Central memory CD8-positive, alpha-beta T cell (primary cell): Measurements from ENCODE around the gene PAK4.

Experiments used
- ATAC-seq: fragments of 150-1000 bp; cut with Tn5 transposase; replicated peaks from 2 replicates; pipeline ENCODE4 v1.10.0; 2022; ENCODE audit warnings: mild to moderate bottlenecking, moderate FRiP score, moderate number of reproducible peaks; ENCODE audit not compliant: poor library complexity, severe bottlenecking; ENCODE audit errors: extremely low read depth
- DNase-seq, 2 donors: peaks; one replicate each; pipeline ENCODE4 v3.0.0; 2021; ENCODE audit warnings: low spot score in 2 of 2
- H3K27ac Mint-ChIP-seq: one replicate; pipeline ENCODE4 v1.8.0; 2022; ENCODE audit warnings: low read depth, mild to moderate bottlenecking, moderate library complexity, mixed read lengths
- H3K27me3 Mint-ChIP-seq: one replicate; pipeline ENCODE4 v1.8.0; 2022; ENCODE audit warnings: mixed read lengths
- H3K36me3 Mint-ChIP-seq: one replicate; pipeline ENCODE4 v1.8.0; 2022; ENCODE audit warnings: mild to moderate bottlenecking, moderate library complexity, mixed read lengths; ENCODE audit not compliant: insufficient read depth
- H3K4me1 Mint-ChIP-seq: one replicate; pipeline ENCODE4 v1.8.0; 2022; ENCODE audit warnings: mixed read lengths
- H3K4me3 Mint-ChIP-seq: one replicate; pipeline ENCODE4 v1.8.0; 2022; ENCODE audit warnings: mild to moderate bottlenecking, moderate library complexity, mixed read lengths
- H3K9me3 Mint-ChIP-seq: one replicate; pipeline ENCODE4 v1.8.0; 2022; ENCODE audit warnings: mixed read lengths

Gene PAK4

DNA sequence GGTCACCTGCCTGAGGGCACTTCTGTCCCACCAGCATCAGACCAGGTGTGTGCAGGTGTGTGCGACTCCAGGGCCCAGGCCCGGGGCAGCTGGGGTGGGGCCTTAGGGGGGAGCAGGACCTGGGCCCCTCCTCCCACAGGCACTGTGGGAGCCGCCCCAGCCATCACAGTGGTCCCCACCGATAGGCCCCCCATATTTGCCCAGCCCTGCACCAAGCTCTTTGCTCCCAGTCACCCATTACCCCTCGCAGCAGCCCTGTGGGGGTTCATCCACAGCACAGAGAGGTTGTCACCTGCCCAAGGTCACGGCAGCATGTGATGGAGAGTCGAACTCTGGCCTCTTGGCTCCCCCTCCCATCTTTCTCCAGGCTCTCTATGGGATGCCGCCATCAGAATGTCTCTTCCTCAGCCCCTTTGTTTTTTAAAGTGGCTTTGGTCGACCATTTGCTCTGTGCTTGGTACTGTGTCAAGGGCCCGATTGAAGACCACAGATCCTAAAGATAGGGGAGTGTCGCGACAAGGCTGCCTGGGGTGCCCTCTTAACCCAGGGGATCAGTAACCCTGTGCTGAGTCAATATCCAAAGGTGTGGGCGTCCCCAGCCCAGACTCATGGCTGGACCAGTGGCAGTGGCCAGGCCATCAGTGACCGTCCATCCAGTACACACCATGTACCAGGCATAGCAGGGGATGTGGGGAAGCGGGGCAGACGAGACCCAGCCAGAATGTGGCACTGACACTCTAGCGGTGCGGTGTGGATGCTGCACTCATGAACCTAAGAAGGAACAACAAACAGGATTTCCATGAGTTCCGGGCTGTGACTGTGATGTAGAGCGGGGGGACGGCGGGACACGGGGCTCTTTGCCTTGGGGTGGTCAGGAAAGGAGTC is 42.9 kb downstream of the PAK4 start:
- peaks cover 7% of the 10 kb centered on the region for H3K4me1 Mint-ChIP-seq
- ATAC-seq (no peak), DNase-seq (no peak)
- no peak overlapping the region for H3K27ac Mint-ChIP-seq
- H3K9me3 Mint-ChIP-seq: no peaks in the 10 kb centered on the region
- H3K27me3 Mint-ChIP-seq: no peaks in the 10 kb centered on the region
- no peak overlapping the region for H3K4me3 Mint-ChIP-seq
- H3K36me3 Mint-ChIP-seq: peaks cover 6% of the 10 kb centered on the region

DNA sequence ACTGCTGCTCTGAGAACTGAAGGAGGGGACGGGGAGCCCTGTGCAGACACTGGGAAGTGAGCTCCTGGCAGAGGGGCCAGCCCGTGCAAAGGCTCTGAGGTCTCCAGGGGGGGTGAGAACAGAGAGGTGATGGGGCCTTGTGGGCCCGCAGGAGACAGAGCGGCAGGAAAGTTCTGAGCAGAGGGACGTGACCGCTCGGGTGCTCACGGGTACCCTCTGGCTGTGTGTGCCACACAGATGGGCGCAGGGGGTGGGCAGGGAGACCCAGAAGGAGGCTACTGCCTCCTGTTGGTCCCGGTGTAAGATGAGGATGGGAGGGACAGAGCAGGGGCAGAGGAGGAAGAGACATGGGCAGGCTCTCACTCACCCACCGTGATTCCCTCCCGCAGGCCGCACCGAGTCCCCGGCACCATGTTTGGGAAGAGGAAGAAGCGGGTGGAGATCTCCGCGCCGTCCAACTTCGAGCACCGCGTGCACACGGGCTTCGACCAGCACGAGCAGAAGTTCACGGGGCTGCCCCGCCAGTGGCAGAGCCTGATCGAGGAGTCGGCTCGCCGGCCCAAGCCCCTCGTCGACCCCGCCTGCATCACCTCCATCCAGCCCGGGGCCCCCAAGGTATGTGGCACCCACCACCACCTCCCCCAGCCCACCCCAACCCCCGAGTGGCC is 43.7 kb downstream of the PAK4 start:
- H3K4me3 Mint-ChIP-seq: no peak overlapping the region
- DNase-seq (no peak), ATAC-seq (no peak)
- H3K4me1 Mint-ChIP-seq: peaks cover 4% of the 10 kb centered on the region
- H3K36me3 Mint-ChIP-seq: peaks cover 5% of the 10 kb centered on the region
- H3K27ac Mint-ChIP-seq: no peak overlapping the region
- no peaks in the 10 kb centered on the region for H3K9me3 Mint-ChIP-seq
- no peaks in the 10 kb centered on the region for H3K27me3 Mint-ChIP-seq

DNA sequence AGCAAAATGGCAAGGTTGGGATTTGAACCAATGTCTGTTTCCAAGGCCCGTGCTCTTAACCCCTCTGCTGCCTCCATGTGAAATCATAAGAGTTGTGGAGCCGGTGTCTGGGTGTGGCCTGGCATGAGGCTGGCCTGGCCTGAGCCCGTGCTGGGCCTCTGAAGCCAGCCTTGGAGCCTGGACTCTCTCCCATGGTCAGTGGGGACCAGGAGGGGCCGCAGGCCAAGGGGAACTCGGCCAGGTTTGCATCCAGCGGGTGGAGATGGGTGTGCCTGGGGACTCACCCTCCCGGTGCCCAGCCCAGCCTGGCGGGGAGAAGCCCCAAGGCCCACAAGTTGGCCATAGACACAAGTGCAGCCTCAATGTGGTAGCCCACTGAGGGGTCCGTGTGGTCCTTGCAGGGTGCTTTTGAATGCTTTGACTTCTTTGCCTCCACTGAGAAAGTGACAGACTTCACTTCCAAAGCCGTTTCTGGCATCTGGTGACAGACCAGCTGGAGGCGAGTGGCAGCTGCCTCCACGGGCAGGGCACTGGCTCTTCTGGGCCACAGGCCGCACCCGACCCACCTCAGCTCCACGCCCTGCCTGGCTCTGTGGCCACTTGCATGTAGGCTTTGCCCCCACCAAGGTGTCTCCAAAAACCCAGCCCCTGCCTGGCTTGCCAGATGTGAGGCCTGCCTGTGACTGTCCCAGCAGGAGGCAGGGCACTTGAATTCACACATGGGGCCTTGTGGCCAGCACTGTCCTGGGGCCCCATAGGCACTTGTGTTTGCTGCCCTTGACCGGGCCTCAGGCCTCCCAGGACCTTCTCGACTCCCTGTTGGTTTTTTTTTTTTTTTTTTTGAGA is 45.0 kb downstream of the PAK4 start:
- no peaks in the 10 kb centered on the region for H3K27me3 Mint-ChIP-seq
- no peaks in the 10 kb centered on the region for H3K4me1 Mint-ChIP-seq
- no peak overlapping the region for H3K4me3 Mint-ChIP-seq
- no peaks in the 10 kb centered on the region for H3K9me3 Mint-ChIP-seq
- no peak overlapping the region for H3K27ac Mint-ChIP-seq
- ATAC-seq (no peak), DNase-seq (no peak)
- peaks cover 4% of the 10 kb centered on the region for H3K36me3 Mint-ChIP-seq

DNA sequence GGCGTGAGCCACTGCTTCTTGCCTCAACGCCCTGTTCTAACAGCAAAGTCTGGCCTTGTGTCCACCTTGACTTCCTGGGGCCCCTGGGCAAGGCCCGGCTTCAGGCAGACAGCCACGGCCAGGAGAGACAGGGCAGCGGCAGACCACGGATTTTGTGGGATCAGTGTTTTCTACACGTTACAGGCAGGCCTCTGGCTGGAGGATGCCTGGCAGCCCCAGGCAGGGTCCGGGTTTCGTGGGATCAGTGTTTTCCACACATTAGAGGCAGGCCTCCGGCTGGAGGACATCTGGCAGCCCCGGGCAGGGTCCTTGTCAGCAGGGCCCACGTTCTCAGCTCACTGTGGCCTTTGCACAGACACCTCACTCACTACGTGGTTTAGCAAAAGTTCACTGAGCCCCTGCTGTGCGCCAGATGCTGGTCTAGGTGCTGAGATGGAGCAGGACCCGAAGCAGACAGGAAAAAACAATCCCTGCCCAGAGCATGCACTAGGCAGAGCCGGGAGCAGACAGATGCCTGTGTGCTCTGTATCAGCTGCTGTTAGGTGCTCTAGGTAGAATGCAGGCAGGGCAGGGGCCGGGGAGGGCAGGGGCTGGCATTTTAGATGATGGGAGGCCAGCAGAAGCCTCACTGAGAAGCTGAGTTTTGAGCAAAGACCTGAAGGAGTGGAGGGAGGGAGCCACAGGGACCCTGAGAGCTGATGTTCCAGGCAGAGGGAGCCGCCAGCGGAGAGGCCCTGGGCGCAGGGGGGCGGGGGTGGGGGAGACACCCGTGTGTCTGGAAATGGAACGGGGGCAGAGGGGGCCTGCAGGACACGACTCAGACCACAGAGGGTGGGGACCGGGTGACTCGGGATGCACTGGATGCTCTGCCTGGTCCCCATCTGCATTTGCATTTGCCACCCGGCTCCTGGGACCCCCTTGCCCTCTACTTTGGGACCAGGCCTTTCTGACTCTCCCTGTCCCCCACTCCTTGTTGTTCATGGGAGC is 46.2 kb downstream of the PAK4 start:
- no peaks in the 10 kb centered on the region for H3K4me1 Mint-ChIP-seq
- H3K27ac Mint-ChIP-seq: no peak overlapping the region
- no peaks in the 10 kb centered on the region for H3K27me3 Mint-ChIP-seq
- DNase-seq: no peak
- H3K9me3 Mint-ChIP-seq: no peaks in the 10 kb centered on the region
- peaks cover 4% of the 10 kb centered on the region for H3K36me3 Mint-ChIP-seq
- ATAC-seq: no peak
- H3K4me3 Mint-ChIP-seq: no peak overlapping the region

DNA sequence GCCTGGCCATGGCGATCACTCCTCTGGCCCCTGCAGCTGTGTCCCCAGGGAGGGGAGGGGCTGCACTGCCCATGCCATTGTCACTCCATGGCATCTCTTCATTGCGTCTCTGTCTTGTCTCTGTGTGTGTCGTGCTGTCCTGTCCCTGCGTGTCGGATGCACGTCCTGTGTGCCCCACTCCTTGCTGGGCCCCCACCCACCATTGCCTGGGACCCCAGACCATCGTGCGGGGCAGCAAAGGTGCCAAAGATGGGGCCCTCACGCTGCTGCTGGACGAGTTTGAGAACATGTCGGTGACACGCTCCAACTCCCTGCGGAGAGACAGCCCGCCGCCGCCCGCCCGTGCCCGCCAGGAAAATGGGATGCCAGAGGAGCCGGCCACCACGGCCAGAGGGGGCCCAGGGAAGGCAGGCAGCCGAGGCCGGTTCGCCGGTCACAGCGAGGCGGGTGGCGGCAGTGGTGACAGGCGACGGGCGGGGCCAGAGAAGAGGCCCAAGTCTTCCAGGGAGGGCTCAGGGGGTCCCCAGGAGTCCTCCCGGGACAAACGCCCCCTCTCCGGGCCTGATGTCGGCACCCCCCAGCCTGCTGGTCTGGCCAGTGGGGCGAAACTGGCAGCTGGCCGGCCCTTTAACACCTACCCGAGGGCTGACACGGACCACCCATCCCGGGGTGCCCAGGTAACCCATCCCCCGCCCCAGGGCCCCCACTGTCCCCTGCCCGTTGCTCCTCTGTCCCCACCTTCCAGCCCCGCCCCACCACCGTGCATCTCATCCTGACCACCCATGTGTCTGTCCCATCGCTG is 47.3 kb downstream of the PAK4 start:
- DNase-seq (no peak), ATAC-seq (no peak)
- H3K4me1 Mint-ChIP-seq: no peaks in the 10 kb centered on the region
- H3K4me3 Mint-ChIP-seq: no peak overlapping the region
- H3K27ac Mint-ChIP-seq: no peak overlapping the region
- H3K36me3 Mint-ChIP-seq: peaks cover 4% of the 10 kb centered on the region
- no peaks in the 10 kb centered on the region for H3K27me3 Mint-ChIP-seq
- no peaks in the 10 kb centered on the region for H3K9me3 Mint-ChIP-seq

DNA sequence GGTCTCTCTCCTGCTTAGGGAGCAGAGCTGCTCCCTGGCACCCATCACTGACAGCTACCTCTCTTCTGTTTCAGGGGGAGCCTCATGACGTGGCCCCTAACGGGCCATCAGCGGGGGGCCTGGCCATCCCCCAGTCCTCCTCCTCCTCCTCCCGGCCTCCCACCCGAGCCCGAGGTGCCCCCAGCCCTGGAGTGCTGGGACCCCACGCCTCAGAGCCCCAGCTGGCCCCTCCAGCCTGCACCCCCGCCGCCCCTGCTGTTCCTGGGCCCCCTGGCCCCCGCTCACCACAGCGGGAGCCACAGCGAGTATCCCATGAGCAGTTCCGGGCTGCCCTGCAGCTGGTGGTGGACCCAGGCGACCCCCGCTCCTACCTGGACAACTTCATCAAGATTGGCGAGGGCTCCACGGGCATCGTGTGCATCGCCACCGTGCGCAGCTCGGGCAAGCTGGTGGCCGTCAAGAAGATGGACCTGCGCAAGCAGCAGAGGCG is 48.0 kb downstream of the PAK4 start:
- peaks cover 4% of the 10 kb centered on the region for H3K36me3 Mint-ChIP-seq
- no peaks in the 10 kb centered on the region for H3K9me3 Mint-ChIP-seq

DNA sequence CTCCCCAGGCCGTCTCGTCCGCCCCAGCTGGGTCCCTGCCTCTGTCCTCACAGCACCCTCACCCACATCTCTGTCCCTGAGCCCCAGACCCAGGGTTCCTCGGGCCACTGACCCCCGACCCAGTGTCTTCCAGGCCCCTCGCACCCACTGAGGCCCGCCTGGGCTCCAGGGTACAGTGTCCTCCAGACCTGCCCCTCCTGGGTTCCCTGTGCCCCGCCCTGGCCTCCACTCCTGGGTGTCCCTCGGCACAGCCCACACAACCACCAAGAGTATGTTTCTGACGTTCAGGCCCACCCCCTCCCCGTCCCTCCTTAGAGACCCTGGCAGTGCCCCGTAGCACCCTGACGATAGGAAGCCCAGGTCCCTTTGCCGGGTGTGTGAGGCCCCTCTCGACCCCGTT is 48.6 kb downstream of the PAK4 start:
- Mint-ChIP-seq H3K27ac (no peak overlapping the region), H3K4me3 (no peak overlapping the region), H3K36me3 (peaks cover 4% of the 10 kb centered on the region), H3K9me3 (no peaks in the 10 kb centered on the region), H3K4me1 (no peaks in the 10 kb centered on the region), H3K27me3 (no peaks in the 10 kb centered on the region)
- ATAC-seq (no peak), DNase-seq (no peak)

More for the DNA sequence above, 48.0 kb downstream of the PAK4 start:
- H3K27me3 Mint-ChIP-seq: no peaks in the 10 kb centered on the region
- DNase-seq (no peak), ATAC-seq (no peak)
- no peak overlapping the region for H3K27ac Mint-ChIP-seq
- H3K4me3 Mint-ChIP-seq: no peak overlapping the region
- H3K4me1 Mint-ChIP-seq: no peaks in the 10 kb centered on the region

DNA sequence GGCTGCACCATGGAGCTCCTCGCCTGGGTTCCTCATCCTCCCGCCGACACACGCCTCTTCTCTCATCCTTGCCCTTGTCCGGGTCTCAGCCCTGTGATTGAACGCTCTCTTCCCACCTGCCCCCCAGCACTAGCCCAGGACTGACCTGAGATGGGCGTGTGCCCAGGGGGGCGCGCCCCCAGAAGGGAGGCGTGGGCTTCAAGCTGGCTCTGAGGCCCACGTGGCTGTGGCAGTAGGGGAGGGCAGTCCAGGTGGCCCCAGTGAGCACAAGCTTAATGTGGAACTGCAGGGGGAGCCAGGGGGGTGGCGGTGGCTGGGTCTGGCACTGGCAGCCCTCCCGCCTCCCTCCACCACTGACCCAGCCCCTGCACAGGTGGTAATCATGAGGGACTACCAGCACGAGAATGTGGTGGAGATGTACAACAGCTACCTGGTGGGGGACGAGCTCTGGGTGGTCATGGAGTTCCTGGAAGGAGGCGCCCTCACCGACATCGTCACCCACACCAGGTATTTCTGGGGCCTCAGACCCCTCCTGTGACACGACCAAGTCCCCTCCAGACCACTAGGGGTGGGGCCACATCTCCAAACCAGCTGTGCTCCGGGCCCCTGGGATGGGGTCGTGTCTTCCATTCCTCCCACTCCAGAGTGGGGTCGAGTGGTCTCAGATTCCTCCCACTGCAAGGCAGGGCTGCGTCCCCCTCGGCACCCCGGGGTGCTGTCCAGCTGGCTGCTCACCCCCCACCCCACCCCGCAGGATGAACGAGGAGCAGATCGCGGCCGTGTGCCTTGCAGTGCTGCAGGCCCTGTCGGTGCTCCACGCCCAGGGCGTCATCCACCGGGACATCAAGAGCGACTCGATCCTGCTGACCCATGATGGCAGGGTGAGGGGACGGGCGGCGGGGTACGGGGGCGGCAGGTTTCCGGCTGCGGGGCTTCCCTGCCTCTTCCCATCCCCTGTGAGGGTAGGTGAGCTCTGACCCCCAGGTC is 49.3 kb downstream of the PAK4 start:
- DNase-seq: no peak
- Mint-ChIP-seq H3K36me3 (peaks cover 2% of the 10 kb centered on the region), H3K27ac (no peak overlapping the region), H3K9me3 (no peaks in the 10 kb centered on the region), H3K4me1 (no peaks in the 10 kb centered on the region), H3K4me3 (no peak overlapping the region), H3K27me3 (no peaks in the 10 kb centered on the region)
- no peak for ATAC-seq

DNA sequence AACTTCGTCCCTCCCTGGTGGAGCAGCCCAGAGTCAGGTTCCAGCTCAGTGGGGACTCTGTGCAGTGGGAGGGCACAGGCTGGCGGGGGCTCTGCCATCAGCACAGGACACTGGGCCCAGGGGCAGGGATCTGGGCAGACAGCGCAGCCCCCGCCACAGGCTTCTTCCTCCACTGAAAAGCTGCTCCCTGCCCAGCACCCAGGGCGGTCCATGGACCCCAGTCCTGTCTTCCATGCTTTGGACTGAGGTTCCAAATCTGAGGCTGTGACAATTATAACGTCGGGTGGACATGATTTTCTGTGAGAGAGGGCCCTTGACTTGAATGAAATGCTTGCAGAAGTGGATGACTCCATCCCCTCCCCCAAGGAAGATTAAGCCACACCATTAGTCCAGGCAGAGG is 50.0 kb downstream of the PAK4 start:
- H3K9me3 Mint-ChIP-seq: no peaks in the 10 kb centered on the region
- ATAC-seq: no peak
- H3K27ac Mint-ChIP-seq: no peak overlapping the region
- no peak overlapping the region for H3K4me3 Mint-ChIP-seq
- no peaks in the 10 kb centered on the region for H3K4me1 Mint-ChIP-seq
- no peak for DNase-seq
- no peaks in the 10 kb centered on the region for H3K36me3 Mint-ChIP-seq
- no peaks in the 10 kb centered on the region for H3K27me3 Mint-ChIP-seq

DNA sequence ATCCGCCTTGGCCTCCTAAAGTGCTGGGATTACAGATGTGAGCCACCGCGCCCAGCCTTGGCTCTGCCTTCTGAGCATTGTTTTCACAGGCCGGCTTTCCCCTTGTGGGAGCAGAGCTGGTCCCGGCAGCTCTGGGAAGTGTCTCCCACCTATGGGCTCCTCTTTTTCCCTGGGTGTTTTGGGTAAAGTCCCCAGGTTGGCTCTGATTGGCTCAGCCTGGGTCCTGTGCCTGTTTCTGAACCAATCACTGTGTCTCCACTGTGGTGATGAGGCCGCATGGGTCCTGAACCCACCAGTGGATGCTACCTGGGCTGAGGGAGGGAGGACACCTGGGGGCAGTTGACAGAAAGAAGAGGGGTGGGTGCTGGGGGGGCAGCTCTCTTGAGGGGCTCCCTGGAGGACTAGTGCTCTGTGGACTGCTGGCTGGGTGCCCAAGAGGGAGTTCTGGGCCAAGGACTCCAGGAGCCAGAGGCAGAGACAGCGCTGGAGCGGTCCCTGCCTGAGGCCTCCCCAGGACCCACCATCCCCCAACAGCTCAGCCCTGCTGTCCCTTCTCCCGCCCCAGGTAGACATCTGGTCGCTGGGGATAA is 51.6 kb downstream of the PAK4 start:
- Mint-ChIP-seq H3K4me3 (no peak overlapping the region), H3K4me1 (no peaks in the 10 kb centered on the region), H3K9me3 (no peaks in the 10 kb centered on the region), H3K27ac (no peak overlapping the region), H3K27me3 (no peaks in the 10 kb centered on the region), H3K36me3 (no peaks in the 10 kb centered on the region)
- no peak for DNase-seq
- no peak for ATAC-seq
